Femur (tissue), 1 donor: ENCODE results near the gene UBL4A.

Experiments used
- DNase-seq: peaks from one replicate; pipeline ENCODE4 v3.0.0-alpha.2; 2017

Gene UBL4A

GRCh38 chrX:154436983-154437752 lies 49.2 kb downstream of the UBL4A start, which contains the start of gene GDI1:
Gene GDI1 (plus strand): TSS chrX:154437154. CDS start chrX:154437255, 101 bp downstream.
- peak; percentile 54 for DNase-seq

DNA sequence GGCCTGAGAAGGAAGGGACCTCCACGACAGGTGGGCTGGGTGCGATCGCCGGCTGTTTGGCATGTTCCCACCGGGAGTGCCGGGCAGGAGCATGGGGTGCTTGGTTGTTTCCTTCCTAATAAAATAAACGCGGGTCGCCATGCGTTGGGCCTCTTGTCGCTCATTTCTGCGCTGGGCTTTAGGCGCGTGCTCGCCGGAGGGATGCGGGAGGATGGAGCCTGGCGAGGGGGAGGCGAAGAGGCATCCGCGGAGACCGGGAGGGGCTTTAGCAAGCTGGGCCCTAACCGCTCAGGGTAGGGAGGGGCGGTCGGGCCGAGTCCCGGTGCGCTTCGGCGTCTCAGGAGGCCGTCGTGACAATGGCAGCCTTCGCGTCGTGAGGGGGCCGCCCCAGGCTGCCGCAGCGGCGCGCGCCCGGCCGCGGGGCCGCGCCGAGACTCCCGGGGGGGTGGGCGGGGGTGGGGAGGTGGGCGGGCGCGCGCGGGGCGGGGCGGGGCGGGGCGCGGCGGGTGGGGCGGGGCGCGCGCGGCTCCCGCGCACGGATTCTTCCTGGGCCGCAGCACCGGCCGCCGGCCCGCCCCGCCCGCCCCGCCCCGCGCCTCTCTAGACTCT lies 49.9 kb downstream of the UBL4A start:
- DNase-seq: peak; percentile 44

DNA sequence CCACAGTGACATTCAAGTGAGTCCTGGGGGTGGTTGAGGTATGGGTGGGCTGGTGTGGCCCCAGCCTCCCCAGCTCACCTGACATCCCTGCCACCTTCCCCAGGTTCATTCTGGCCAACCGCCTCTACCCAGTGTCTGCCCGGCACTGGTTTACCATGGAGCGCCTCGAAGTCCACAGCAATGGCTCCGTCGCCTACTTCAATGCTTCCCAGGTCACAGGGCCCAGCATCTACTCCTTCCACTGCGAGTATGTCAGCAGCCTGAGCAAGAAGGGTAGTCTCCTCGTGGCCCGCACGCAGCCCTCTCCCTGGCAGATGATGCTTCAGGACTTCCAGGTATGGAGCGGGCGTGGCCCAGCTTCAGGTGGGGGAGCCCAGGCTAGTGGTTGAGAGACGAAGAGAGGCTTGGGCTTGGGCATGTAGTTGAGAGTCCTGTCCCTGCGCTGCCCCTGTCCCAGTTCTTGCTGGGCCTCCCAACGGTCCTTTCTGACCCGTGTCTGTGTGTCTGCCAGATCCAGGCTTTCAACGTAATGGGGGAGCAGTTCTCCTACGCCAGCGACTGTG lies 51.2 kb downstream of the UBL4A start:
- no peak for DNase-seq

DNA sequence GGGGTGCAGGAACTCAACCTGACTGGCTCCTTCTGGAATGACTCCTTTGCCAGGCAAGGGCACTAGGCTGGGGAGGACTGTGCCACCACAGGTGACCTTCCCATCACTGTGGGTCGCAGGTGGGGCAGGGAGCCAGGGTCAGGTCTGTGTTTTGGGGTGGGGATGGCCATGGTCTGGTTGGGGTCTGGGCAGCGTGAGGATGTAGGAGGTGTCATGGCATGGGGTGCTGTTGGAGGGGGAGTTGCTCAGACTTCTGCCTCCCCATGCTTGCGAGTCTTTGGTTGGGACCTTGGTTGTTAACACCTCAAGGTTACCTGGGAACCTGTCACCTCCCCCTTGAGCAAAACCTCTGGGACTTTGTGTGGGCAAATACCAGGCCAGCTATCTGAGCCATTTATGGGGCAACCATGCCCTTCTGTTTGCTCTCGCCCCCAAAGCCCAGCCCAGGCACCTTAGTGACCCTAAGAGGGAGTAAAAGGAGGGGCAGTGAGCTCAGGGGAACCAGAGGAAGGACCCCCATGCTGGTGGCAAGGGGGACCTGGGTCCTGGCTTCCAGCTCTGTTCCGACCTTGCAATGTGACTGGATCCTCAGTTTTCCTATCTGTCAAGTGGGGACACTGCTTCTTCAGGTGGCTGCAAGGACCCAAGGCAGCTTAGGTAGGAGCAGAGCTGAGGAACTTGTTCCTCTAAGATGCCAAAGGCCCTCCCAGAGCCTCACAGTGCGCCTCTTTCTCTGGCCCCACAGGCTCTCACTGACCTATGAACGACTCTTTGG lies 51.8 kb downstream of the UBL4A start:
- no peak for DNase-seq
